Measurements from ENCODE around the gene JAK2.
"Not testable (repeated sequence)": the region's sequence is repeated elsewhere in the genome, so short reads cannot be mapped to it uniquely, and the experiment has no call there.

The JAK2 gene

DNA sequence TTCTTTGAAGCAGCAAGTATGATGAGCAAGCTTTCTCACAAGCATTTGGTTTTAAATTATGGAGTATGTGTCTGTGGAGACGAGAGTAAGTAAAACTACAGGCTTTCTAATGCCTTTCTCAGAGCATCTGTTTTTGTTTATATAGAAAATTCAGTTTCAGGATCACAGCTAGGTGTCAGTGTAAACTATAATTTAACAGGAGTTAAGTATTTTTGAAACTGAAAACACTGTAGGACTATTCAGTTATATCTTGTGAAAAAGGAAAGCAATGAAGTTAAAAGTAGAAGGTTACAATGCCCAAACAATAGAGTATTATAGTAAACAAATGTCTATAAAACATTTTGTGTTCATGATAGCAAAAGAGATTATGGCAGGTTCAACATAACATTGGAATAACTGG lies 88.6 kb downstream of the JAK2 start:
- no peak for DNase-seq (ENCODE audit: low read depth)
- TF ChIP-seq, protein P1, sequence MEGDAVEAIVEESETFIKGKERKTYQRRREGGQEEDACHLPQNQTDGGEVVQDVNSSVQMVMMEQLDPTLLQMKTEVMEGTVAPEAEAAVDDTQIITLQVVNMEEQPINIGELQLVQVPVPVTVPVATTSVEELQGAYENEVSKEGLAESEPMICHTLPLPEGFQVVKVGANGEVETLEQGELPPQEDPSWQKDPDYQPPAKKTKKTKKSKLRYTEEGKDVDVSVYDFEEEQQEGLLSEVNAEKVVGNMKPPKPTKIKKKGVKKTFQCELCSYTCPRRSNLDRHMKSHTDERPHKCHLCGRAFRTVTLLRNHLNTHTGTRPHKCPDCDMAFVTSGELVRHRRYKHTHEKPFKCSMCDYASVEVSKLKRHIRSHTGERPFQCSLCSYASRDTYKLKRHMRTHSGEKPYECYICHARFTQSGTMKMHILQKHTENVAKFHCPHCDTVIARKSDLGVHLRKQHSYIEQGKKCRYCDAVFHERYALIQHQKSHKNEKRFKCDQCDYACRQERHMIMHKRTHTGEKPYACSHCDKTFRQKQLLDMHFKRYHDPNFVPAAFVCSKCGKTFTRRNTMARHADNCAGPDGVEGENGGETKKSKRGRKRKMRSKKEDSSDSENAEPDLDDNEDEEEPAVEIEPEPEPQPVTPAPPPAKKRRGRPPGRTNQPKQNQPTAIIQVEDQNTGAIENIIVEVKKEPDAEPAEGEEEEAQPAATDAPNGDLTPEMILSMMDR (conservative IDR thresholded peaks at IDR 0.05; ENCODE audit: low read depth, low read length): no peak
- H3K4me3 ChIP-seq (ENCODE audit: low read length): no peak overlapping the region

DNA sequence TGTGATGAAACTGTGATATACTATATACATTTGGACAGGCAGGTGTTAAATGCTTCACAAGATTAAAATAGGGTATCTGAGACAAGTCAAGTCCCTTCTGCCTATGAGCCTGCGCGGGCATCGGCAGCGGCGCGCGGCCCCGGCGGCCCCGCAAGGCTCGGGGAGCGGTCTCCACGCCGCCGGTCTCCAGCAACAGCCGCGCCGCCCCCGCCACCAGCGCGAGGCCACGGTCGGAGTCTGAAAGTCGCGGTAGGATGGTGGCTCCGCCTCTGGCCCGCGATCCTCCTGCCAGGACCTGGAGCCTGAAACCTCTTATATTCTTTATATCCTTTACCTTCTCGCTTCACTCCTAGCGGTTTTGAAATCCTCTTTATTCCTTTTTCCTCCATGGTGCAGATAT lies 100.9 kb downstream of the JAK2 start:
- H3K4me3 ChIP-seq (ENCODE audit: low read length): no peak overlapping the region
- DNase-seq (ENCODE audit: low read depth): no peak
- TF ChIP-seq, protein P1 (conservative IDR thresholded peaks at IDR 0.05; ENCODE audit: low read depth, low read length): no peak

- peak; percentile 71 for DNase-seq (ENCODE audit: low read depth)
- TF ChIP-seq, protein P1 (conservative IDR thresholded peaks at IDR 0.05; ENCODE audit: low read depth, low read length): no peak
- H3K4me3 ChIP-seq (ENCODE audit: low read length): no peak overlapping the region
Measured at GRCh38 chr9:5089737-5090136, 104.7 kb downstream of the JAK2 start.

DNA sequence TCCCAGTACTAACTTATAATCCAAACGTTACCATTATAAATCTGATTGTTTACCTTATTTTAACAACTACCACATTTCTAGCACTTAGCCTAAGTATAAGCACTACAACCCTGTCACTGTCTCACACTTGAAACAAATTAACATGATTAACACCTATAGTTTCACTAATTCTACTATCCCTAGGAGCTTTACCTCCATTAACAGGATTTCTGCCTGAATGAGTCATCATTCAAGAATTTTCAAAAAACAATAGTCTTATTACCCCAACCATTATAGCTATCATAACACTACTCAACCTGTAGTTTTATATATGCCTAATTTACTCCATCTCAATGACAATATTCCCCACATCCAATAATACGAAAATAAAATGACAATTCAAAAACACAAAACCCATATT lies 110.7 kb downstream of the JAK2 start:
- no peak overlapping the region for H3K4me3 ChIP-seq (ENCODE audit: low read length)
- TF ChIP-seq, protein P1 (conservative IDR thresholded peaks at IDR 0.05; ENCODE audit: low read depth, low read length): no peak
- no peak for DNase-seq (ENCODE audit: low read depth)

DNA sequence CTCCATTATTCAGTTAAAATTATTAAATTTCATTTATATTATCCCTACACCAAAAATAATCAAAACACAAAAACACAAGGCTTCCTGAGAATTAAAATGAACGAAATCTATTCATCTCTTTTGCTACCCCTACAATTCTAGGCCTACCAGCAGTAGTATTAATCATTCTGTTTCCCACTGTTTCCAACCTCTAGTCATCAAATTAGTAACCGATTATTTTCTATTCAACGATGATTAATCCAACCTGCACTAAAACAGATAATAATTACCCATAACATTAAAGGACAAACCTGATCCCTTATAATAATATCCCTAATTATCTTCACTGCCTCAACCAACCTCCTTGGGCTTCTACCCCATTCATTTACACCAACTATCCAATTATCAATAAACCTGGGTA lies 114.4 kb downstream of the JAK2 start:
- DNase-seq (ENCODE audit: low read depth): no peak
- TF ChIP-seq, protein P1 (conservative IDR thresholded peaks at IDR 0.05; ENCODE audit: low read depth, low read length): no peak
- no peak overlapping the region for H3K4me3 ChIP-seq (ENCODE audit: low read length)

- H3K4me3 ChIP-seq (ENCODE audit: low read length); DNase-seq (ENCODE audit: low read depth): not testable (repeated sequence)
Measured at GRCh38 chr9:5101127-5101526, 116.1 kb downstream of the JAK2 start.

GRCh38 chr9:5106517-5106916 lies 121.4 kb downstream of the JAK2 start:
- H3K4me3 ChIP-seq (ENCODE audit: low read length); DNase-seq (ENCODE audit: low read depth): not testable (repeated sequence)

- no peak for DNase-seq (ENCODE audit: low read depth)
- H3K4me3 ChIP-seq (ENCODE audit: low read length): no peak overlapping the region
- TF ChIP-seq, protein P1 (conservative IDR thresholded peaks at IDR 0.05; ENCODE audit: low read depth, low read length): no peak
Measured at GRCh38 chr9:5110867-5111681, 126.0 kb downstream of the JAK2 start.

All from retinal pigment epithelial cell (primary cell).